ENCODE data around the gene OR6V1.

The OR6V1 gene, protein sequence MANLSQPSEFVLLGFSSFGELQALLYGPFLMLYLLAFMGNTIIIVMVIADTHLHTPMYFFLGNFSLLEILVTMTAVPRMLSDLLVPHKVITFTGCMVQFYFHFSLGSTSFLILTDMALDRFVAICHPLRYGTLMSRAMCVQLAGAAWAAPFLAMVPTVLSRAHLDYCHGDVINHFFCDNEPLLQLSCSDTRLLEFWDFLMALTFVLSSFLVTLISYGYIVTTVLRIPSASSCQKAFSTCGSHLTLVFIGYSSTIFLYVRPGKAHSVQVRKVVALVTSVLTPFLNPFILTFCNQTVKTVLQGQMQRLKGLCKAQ

GRCh38 chr7:143052041-143052440 is at the start of gene OR6V1:
OR6V1 (plus strand) TSS chr7:143052341; CDS start chr7:143052341, 0 bp downstream.
- Histone ChIP-seq H3K36me3 (ENCODE audit: control insufficient read depth in 2 of 2, insufficient read depth in 2 of 2, low read length in 2 of 2) (no peaks in the 10 kb centered on the region), H3K4me3 (ENCODE audit: low read length in 2 of 2) (no peak within 1 kb of the TSS), H3K27me3 (ENCODE audit: control insufficient read depth in 2 of 2, insufficient read depth in 2 of 2, low read length in 2 of 2) (no peaks in the 10 kb centered on the region), H3K9ac (ENCODE audit: low read depth in 1 of 2, low read length in 2 of 2) (no peak within 1 kb of the TSS), H3K4me1 (ENCODE audit: control insufficient read depth in 2 of 2, insufficient read depth in 2 of 2, low read length in 2 of 2) (no peaks in the 10 kb centered on the region), H3K9me3 (ENCODE audit: control insufficient read depth in 2 of 2, low read length in 2 of 2) (no peaks in the 10 kb centered on the region), H3K27ac (ENCODE audit: low read depth in 2 of 2, low read length in 2 of 2) (no peak within 1 kb of the TSS)

GRCh38 chr7:143002898-143003297 is 49.2 kb upstream of the OR6V1 start:
- Histone ChIP-seq H3K9ac (ENCODE audit: low read depth in 1 of 2, low read length in 2 of 2) (no peak overlapping the region), H3K27me3 (ENCODE audit: control insufficient read depth in 2 of 2, insufficient read depth in 2 of 2, low read length in 2 of 2) (no peaks in the 10 kb centered on the region), H3K27ac (ENCODE audit: low read depth in 2 of 2, low read length in 2 of 2) (no peak overlapping the region), H3K4me3 (ENCODE audit: low read length in 2 of 2) (peak overlapping the region; percentile 53 to 73), H3K36me3 (ENCODE audit: control insufficient read depth in 2 of 2, insufficient read depth in 2 of 2, low read length in 2 of 2) (no peaks in the 10 kb centered on the region), H3K9me3 (ENCODE audit: control insufficient read depth in 2 of 2, low read length in 2 of 2) (no peaks in the 10 kb centered on the region), H3K4me1 (ENCODE audit: control insufficient read depth in 2 of 2, insufficient read depth in 2 of 2, low read length in 2 of 2) (peaks cover 3 to 9% of the 10 kb centered on the region in 2 donors)

DNA sequence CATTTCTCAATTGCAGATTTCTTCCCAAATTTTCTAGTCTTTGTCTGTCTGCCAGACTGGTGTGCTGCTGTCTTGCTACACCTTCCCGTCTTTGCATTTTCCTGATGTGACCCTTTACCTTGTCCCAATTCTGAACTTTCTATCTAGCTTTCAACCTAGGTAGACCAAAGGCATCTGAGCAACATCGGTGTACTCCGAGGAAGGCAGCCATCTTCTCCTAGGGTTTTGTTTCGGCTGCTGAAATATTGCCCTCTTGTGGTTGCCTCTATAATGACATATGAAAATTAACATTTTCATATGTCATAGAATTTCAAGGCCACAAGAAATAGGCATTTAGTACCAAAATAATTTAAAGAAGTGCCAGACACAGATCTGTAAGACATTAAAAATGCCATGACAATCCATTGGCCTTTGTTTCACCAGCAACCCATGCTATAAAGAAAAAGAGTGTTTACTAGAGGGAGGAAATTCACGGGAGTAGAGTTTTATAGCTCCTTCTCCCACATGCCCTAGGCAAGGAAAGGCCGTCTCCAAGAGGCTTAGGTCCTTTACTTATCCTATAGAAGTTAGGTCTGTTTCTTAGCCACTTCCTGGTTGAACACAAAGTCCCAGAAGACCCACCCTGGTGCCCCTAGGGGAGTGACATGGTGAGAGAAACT is 48.6 kb upstream of the OR6V1 start:
- peaks cover 3 to 9% of the 10 kb centered on the region in 2 donors for H3K4me1 ChIP-seq (ENCODE audit: control insufficient read depth in 2 of 2, insufficient read depth in 2 of 2, low read length in 2 of 2)
- H3K27ac ChIP-seq (ENCODE audit: low read depth in 2 of 2, low read length in 2 of 2) = no peak overlapping the region
- H3K9me3 ChIP-seq (ENCODE audit: control insufficient read depth in 2 of 2, low read length in 2 of 2) = no peaks in the 10 kb centered on the region
- H3K4me3 ChIP-seq (ENCODE audit: low read length in 2 of 2) = peak overlapping the region; percentile 53 to 73
- no peak overlapping the region for H3K9ac ChIP-seq (ENCODE audit: low read depth in 1 of 2, low read length in 2 of 2)
- no peaks in the 10 kb centered on the region for H3K27me3 ChIP-seq (ENCODE audit: control insufficient read depth in 2 of 2, insufficient read depth in 2 of 2, low read length in 2 of 2)
- H3K36me3 ChIP-seq (ENCODE audit: control insufficient read depth in 2 of 2, insufficient read depth in 2 of 2, low read length in 2 of 2) = no peaks in the 10 kb centered on the region

GRCh38 chr7:143005632-143006260 is 46.4 kb upstream of the OR6V1 start:
- no peaks in the 10 kb centered on the region for H3K27me3 ChIP-seq (ENCODE audit: control insufficient read depth in 2 of 2, insufficient read depth in 2 of 2, low read length in 2 of 2)
- peaks cover 3 to 9% of the 10 kb centered on the region in 2 donors for H3K4me1 ChIP-seq (ENCODE audit: control insufficient read depth in 2 of 2, insufficient read depth in 2 of 2, low read length in 2 of 2)
- no peaks in the 10 kb centered on the region for H3K36me3 ChIP-seq (ENCODE audit: control insufficient read depth in 2 of 2, insufficient read depth in 2 of 2, low read length in 2 of 2)
- H3K9ac ChIP-seq (ENCODE audit: low read depth in 1 of 2, low read length in 2 of 2) = no peak overlapping the region
- no peaks in the 10 kb centered on the region for H3K9me3 ChIP-seq (ENCODE audit: control insufficient read depth in 2 of 2, low read length in 2 of 2)
- no peak overlapping the region for H3K27ac ChIP-seq (ENCODE audit: low read depth in 2 of 2, low read length in 2 of 2)
- no peak overlapping the region for H3K4me3 ChIP-seq (ENCODE audit: low read length in 2 of 2)

DNA sequence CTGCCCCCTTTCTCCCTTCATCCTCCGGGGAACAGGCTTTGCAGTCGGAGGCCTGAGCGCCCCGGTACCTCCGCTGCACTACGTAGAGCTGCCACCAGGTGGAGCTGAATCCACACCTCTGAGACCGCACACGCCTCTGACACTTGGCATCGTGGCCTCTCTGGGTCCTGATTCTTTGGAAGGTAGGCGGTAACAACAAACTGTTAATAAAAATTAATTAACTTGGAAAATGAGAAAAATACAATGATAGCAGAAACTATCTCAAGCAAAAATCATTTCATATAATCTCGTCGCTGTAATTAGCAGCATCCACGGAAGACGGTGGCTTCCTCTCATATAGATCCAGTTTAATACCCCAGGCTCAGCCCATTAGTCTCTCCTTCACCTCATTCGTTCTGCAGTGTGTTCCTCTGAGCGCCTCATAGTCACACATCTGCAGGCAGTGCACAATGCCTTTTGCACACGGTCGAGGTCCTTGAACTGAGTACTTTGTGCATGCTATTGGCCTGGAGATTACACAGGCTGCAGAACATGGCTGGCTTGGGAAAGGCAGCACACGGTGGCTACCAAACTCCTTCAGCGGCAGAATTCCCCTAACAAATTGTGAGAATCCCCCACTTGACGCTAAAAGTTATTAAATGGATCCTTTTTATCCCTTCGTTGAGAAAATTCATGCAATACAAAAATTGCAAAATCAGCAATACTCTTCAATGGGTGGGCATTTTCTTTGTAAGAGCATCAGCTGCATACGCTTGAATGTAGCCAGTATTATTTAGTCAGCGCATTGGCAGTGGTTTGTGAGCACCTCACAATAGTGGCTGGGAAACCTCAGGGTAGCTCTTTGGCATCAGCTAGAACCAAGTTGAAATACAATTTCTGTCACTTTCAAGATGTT is 43.9 kb upstream of the OR6V1 start:
- Histone ChIP-seq H3K9ac (ENCODE audit: low read depth in 1 of 2, low read length in 2 of 2) (no peak overlapping the region), H3K27ac (ENCODE audit: low read depth in 2 of 2, low read length in 2 of 2) (no peak overlapping the region), H3K27me3 (ENCODE audit: control insufficient read depth in 2 of 2, insufficient read depth in 2 of 2, low read length in 2 of 2) (no peaks in the 10 kb centered on the region), H3K4me1 (ENCODE audit: control insufficient read depth in 2 of 2, insufficient read depth in 2 of 2, low read length in 2 of 2) (peaks cover 0 to 3% of the 10 kb centered on the region in 2 donors), H3K36me3 (ENCODE audit: control insufficient read depth in 2 of 2, insufficient read depth in 2 of 2, low read length in 2 of 2) (no peaks in the 10 kb centered on the region), H3K9me3 (ENCODE audit: control insufficient read depth in 2 of 2, low read length in 2 of 2) (no peaks in the 10 kb centered on the region), H3K4me3 (ENCODE audit: low read length in 2 of 2) (no peak overlapping the region)

- Histone ChIP-seq H3K4me3 (ENCODE audit: low read length in 2 of 2) (no peak overlapping the region), H3K4me1 (ENCODE audit: control insufficient read depth in 2 of 2, insufficient read depth in 2 of 2, low read length in 2 of 2) (no peaks in the 10 kb centered on the region), H3K27me3 (ENCODE audit: control insufficient read depth in 2 of 2, insufficient read depth in 2 of 2, low read length in 2 of 2) (no peaks in the 10 kb centered on the region), H3K36me3 (ENCODE audit: control insufficient read depth in 2 of 2, insufficient read depth in 2 of 2, low read length in 2 of 2) (no peaks in the 10 kb centered on the region), H3K9me3 (ENCODE audit: control insufficient read depth in 2 of 2, low read length in 2 of 2) (no peaks in the 10 kb centered on the region), H3K27ac (ENCODE audit: low read depth in 2 of 2, low read length in 2 of 2) (no peak overlapping the region), H3K9ac (ENCODE audit: low read depth in 1 of 2, low read length in 2 of 2) (no peak overlapping the region)
Observed at GRCh38 chr7:143012001-143012400, 40.1 kb upstream of the OR6V1 start.

- no peak overlapping the region for H3K4me3 ChIP-seq (ENCODE audit: low read length in 2 of 2)
- H3K9ac ChIP-seq (ENCODE audit: low read depth in 1 of 2, low read length in 2 of 2) = no peak overlapping the region
- H3K27me3 ChIP-seq (ENCODE audit: control insufficient read depth in 2 of 2, insufficient read depth in 2 of 2, low read length in 2 of 2) = no peaks in the 10 kb centered on the region
- no peaks in the 10 kb centered on the region for H3K36me3 ChIP-seq (ENCODE audit: control insufficient read depth in 2 of 2, insufficient read depth in 2 of 2, low read length in 2 of 2)
- H3K4me1 ChIP-seq (ENCODE audit: control insufficient read depth in 2 of 2, insufficient read depth in 2 of 2, low read length in 2 of 2) = no peaks in the 10 kb centered on the region
- no peaks in the 10 kb centered on the region for H3K9me3 ChIP-seq (ENCODE audit: control insufficient read depth in 2 of 2, low read length in 2 of 2)
- no peak overlapping the region for H3K27ac ChIP-seq (ENCODE audit: low read depth in 2 of 2, low read length in 2 of 2)
Observed at GRCh38 chr7:143012409-143012808, 39.7 kb upstream of the OR6V1 start.

GRCh38 chr7:143013473-143013872 is 38.7 kb upstream of the OR6V1 start:
- Histone ChIP-seq H3K4me3 (ENCODE audit: low read length in 2 of 2) (no peak overlapping the region), H3K27ac (ENCODE audit: low read depth in 2 of 2, low read length in 2 of 2) (no peak overlapping the region), H3K4me1 (ENCODE audit: control insufficient read depth in 2 of 2, insufficient read depth in 2 of 2, low read length in 2 of 2) (no peaks in the 10 kb centered on the region), H3K27me3 (ENCODE audit: control insufficient read depth in 2 of 2, insufficient read depth in 2 of 2, low read length in 2 of 2) (no peaks in the 10 kb centered on the region), H3K9ac (ENCODE audit: low read depth in 1 of 2, low read length in 2 of 2) (no peak overlapping the region), H3K9me3 (ENCODE audit: control insufficient read depth in 2 of 2, low read length in 2 of 2) (no peaks in the 10 kb centered on the region), H3K36me3 (ENCODE audit: control insufficient read depth in 2 of 2, insufficient read depth in 2 of 2, low read length in 2 of 2) (no peaks in the 10 kb centered on the region)

GRCh38 chr7:143013893-143014292 is 38.2 kb upstream of the OR6V1 start:
- H3K9ac ChIP-seq (ENCODE audit: low read depth in 1 of 2, low read length in 2 of 2) = no peak overlapping the region
- H3K27me3 ChIP-seq (ENCODE audit: control insufficient read depth in 2 of 2, insufficient read depth in 2 of 2, low read length in 2 of 2) = no peaks in the 10 kb centered on the region
- H3K36me3 ChIP-seq (ENCODE audit: control insufficient read depth in 2 of 2, insufficient read depth in 2 of 2, low read length in 2 of 2) = no peaks in the 10 kb centered on the region
- H3K27ac ChIP-seq (ENCODE audit: low read depth in 2 of 2, low read length in 2 of 2) = no peak overlapping the region
- H3K4me3 ChIP-seq (ENCODE audit: low read length in 2 of 2) = no peak overlapping the region
- H3K9me3 ChIP-seq (ENCODE audit: control insufficient read depth in 2 of 2, low read length in 2 of 2) = no peaks in the 10 kb centered on the region
- H3K4me1 ChIP-seq (ENCODE audit: control insufficient read depth in 2 of 2, insufficient read depth in 2 of 2, low read length in 2 of 2) = no peaks in the 10 kb centered on the region

Measured in mucosa of rectum (tissue), 2 donors.